Hepatocyte (in vitro differentiated cells): Measurements from ENCODE around the gene MTCH1. TPM values are rescaled to one million over a fixed set of nuclear protein-coding genes. Genes with fewer than 3 reads are reported as not detected.

Experiments used
- DNase-seq: peaks from one replicate; pipeline ENCODE4 v3.0.0-alpha.2; 2016; ENCODE audit warnings: low spot score
- H2AFZ ChIP-seq: fragments of 200-600 bp; sonication (generic); 2 replicates; pipeline ENCODE4 v1.6.0; 2016; ENCODE audit warnings: antibody characterized with exemption, mild to moderate bottlenecking
- H3K27ac ChIP-seq: fragments of 200-600 bp; sonication (generic); 2 replicates; pipeline ENCODE4 v1.5.1; 2016; ENCODE audit warnings: mild to moderate bottlenecking
- H3K27me3 ChIP-seq: fragments of 200-600 bp; sonication (generic); 2 replicates; pipeline ENCODE4 v1.6.1; 2016
- H3K36me3 ChIP-seq: fragments of 200-600 bp; sonication (generic); replicated peaks from 2 replicates; pipeline ENCODE4 v1.5.1; 2016; ENCODE audit warnings: low read depth; ENCODE audit not compliant: insufficient read depth
- H3K4me1 ChIP-seq: fragments of 200-600 bp; sonication (generic); 2 replicates; pipeline ENCODE4 v1.5.1; 2016; ENCODE audit warnings: mild to moderate bottlenecking, moderate library complexity; ENCODE audit not compliant: insufficient read depth
- H3K4me2 ChIP-seq: fragments of 200-600 bp; sonication (generic); 2 replicates; pipeline ENCODE4 v1.6.0; 2016
- H3K4me3 ChIP-seq: fragments of 200-600 bp; sonication (generic); 2 replicates; pipeline ENCODE4 v1.5.1; 2016; ENCODE audit warnings: mild to moderate bottlenecking
- H3K79me2 ChIP-seq: fragments of 200-600 bp; sonication (generic); 2 replicates; pipeline ENCODE4 v1.6.0; 2017; ENCODE audit warnings: mild to moderate bottlenecking
- H3K9me2 ChIP-seq: fragments of 200-600 bp; sonication (generic); replicated peaks from 2 replicates; pipeline ENCODE4 v1.6.0; 2017; ENCODE audit warnings: mild to moderate bottlenecking; ENCODE audit not compliant: insufficient read depth
- H3K9me3 ChIP-seq: fragments of 200-600 bp; sonication (generic); 2 replicates; pipeline ENCODE4 v1.5.1; 2016; ENCODE audit warnings: low read depth, mild to moderate bottlenecking
- H4K20me1 ChIP-seq: fragments of 200-600 bp; sonication (generic); 2 replicates; pipeline ENCODE4 v1.6.0; 2016; ENCODE audit warnings: mild to moderate bottlenecking; ENCODE audit not compliant: insufficient read depth, poor library complexity, severe bottlenecking
- EZH2 ChIP-seq: fragments of 200-600 bp; sonication (generic); IDR thresholded peaks from 2 replicates; pipeline ENCODE4 v1.6.1; 2016; ENCODE audit warnings: antibody characterized with exemption, mild to moderate bottlenecking, borderline replicate concordance
- EZH2phosphoT487 ChIP-seq: fragments of 200-600 bp; sonication (generic); IDR thresholded peaks from one replicate; pipeline ENCODE4 v1.6.1; 2018; ENCODE audit warnings: antibody characterized with exemption, mild to moderate bottlenecking, low read depth, moderate library complexity; ENCODE audit not compliant: unreplicated experiment, severe bottlenecking
- WGBS: methylation state at CpG from one replicate; pipeline ENCODE4 v1.1.6; 2016; ENCODE audit warnings: low lambda C conversion rate; ENCODE audit errors: missing lambda C conversion rate; 5-methylcytosine and 5-hydroxymethylcytosine counted together
- polyA plus RNA-seq: library from polyadenylated mRNA; unstranded; fragments of >200 nt; fragmentation: Nextera tagmentation; extraction: Ambion mirVana; gene quantifications from 2 replicates; pipeline ENCODE4 v1.2.1, GENCODE V29; 2016
- total RNA-seq: library from RNA; depleted of rRNA; stranded (reverse); fragments of >200 nt; gene quantifications from 2 replicates; pipeline ENCODE4 v1.2.3, GENCODE V29; 2014
- TF ChIP-seq, protein P1 (sequence below): fragments of 200-600 bp; sonication (generic); IDR thresholded peaks from 2 replicates; pipeline ENCODE4 v1.5.1; 2016; ENCODE audit warnings: antibody characterized with exemption, mild to moderate bottlenecking; ENCODE audit not compliant: poor library complexity

MTCH1 gene
- total and polyA plus RNA-seq, 2 experiments from 2014 or later: 203 to 395 TPM

GRCh38 chr6:36976931-36977330 is 9.1 kb downstream of the MTCH1 start:
- Histone ChIP-seq H3K36me3 (peaks cover 7% of the 10 kb centered on the region), H3K9me2 (no peaks in the 10 kb centered on the region), H2AFZ (no peak overlapping the region), H3K4me2 (no peak overlapping the region), H3K27ac (no peak overlapping the region), H3K79me2 (peaks cover 30% of the 10 kb centered on the region), H3K9me3 (no peaks in the 10 kb centered on the region), H3K27me3 (no peaks in the 10 kb centered on the region), H3K4me3 (no peak overlapping the region), H3K4me1 (no peaks in the 10 kb centered on the region), H4K20me1 (peaks cover 26% of the 10 kb centered on the region)
- TF ChIP-seq, protein P1, sequence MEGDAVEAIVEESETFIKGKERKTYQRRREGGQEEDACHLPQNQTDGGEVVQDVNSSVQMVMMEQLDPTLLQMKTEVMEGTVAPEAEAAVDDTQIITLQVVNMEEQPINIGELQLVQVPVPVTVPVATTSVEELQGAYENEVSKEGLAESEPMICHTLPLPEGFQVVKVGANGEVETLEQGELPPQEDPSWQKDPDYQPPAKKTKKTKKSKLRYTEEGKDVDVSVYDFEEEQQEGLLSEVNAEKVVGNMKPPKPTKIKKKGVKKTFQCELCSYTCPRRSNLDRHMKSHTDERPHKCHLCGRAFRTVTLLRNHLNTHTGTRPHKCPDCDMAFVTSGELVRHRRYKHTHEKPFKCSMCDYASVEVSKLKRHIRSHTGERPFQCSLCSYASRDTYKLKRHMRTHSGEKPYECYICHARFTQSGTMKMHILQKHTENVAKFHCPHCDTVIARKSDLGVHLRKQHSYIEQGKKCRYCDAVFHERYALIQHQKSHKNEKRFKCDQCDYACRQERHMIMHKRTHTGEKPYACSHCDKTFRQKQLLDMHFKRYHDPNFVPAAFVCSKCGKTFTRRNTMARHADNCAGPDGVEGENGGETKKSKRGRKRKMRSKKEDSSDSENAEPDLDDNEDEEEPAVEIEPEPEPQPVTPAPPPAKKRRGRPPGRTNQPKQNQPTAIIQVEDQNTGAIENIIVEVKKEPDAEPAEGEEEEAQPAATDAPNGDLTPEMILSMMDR: no peak
- TF ChIP-seq EZH2 (no peak), EZH2phosphoT487 (no peak)
- 98% methylated on average over 6 of the region's 6 CpGs for WGBS
- no peak for DNase-seq

DNA sequence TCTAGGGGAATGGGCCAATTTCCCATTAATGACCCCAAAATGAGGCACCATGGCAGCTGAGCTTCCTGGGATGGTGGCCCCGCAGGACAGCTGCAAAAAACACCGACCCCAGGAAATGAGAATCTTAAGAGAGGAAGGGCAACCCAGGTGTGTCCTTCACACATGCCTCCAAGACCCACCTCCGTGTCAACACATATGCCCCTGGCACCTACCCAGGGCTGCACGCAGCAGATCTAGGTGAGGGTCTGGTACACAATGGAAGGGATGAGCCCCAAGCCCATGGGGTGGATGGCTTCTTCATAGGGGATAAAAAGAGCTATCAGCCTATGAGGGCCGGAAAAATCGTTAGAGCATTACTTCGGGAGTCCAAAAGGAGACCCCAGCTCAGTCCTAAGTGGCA is 9.5 kb downstream of the MTCH1 start:
- TF ChIP-seq EZH2phosphoT487 (no peak), EZH2 (no peak)
- TF ChIP-seq, protein P1: no peak
- Histone ChIP-seq H3K4me3 (no peak overlapping the region), H3K4me2 (no peak overlapping the region), H2AFZ (no peak overlapping the region), H3K79me2 (peaks cover 26% of the 10 kb centered on the region), H3K4me1 (no peaks in the 10 kb centered on the region), H3K36me3 (peaks cover 7% of the 10 kb centered on the region), H3K9me2 (no peaks in the 10 kb centered on the region), H3K27ac (no peak overlapping the region), H4K20me1 (peaks cover 22% of the 10 kb centered on the region), H3K9me3 (no peaks in the 10 kb centered on the region), H3K27me3 (no peaks in the 10 kb centered on the region)
- DNase-seq: no peak
- WGBS: 98% methylated on average over 7 of the region's 7 CpGs

DNA sequence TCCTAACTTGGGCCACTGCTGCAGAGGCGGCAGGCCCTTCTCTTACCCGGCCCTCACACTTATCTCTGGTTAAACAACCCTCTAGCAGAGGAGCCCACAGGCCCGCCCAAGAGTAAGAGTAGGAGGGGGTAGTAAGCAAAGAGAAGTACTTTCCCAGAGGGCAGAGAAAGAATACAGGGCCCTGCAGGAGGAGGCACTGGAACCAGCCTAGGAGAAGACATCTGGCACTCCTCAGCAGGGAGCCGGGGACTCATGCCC is 10.1 kb downstream of the MTCH1 start:
- H3K4me2 ChIP-seq: no peak overlapping the region
- H3K36me3 ChIP-seq: peaks cover 7% of the 10 kb centered on the region
- H3K4me1 ChIP-seq: no peaks in the 10 kb centered on the region
- no peak overlapping the region for H3K27ac ChIP-seq
- H2AFZ ChIP-seq: no peak overlapping the region
- no peaks in the 10 kb centered on the region for H3K9me3 ChIP-seq
- 83% methylated on average over 4 of the region's 4 CpGs for WGBS
- no peaks in the 10 kb centered on the region for H3K9me2 ChIP-seq
- H3K27me3 ChIP-seq: no peaks in the 10 kb centered on the region
- peaks cover 16% of the 10 kb centered on the region for H4K20me1 ChIP-seq
- no peak overlapping the region for H3K4me3 ChIP-seq
- peaks cover 20% of the 10 kb centered on the region for H3K79me2 ChIP-seq
- no peak for DNase-seq
- TF ChIP-seq EZH2 (no peak), EZH2phosphoT487 (no peak)
- TF ChIP-seq, protein P1: no peak
